GM10266 (cell line): Measurements from ENCODE around the gene GPSM1.

Experiments
- DNase-seq: peaks from one replicate; pipeline ENCODE4 v3.0.0; 2012; ENCODE audit errors: extremely low spot score
- TF ChIP-seq, protein P1 (sequence below): IDR thresholded peaks from 2 replicates; pipeline ENCODE4 v1.5.1; 2012; ENCODE audit warnings: mild to moderate bottlenecking, low read depth; ENCODE audit not compliant: control insufficient read depth, insufficient read depth; ENCODE audit errors: missing control alignments

The GPSM1 gene

DNA sequence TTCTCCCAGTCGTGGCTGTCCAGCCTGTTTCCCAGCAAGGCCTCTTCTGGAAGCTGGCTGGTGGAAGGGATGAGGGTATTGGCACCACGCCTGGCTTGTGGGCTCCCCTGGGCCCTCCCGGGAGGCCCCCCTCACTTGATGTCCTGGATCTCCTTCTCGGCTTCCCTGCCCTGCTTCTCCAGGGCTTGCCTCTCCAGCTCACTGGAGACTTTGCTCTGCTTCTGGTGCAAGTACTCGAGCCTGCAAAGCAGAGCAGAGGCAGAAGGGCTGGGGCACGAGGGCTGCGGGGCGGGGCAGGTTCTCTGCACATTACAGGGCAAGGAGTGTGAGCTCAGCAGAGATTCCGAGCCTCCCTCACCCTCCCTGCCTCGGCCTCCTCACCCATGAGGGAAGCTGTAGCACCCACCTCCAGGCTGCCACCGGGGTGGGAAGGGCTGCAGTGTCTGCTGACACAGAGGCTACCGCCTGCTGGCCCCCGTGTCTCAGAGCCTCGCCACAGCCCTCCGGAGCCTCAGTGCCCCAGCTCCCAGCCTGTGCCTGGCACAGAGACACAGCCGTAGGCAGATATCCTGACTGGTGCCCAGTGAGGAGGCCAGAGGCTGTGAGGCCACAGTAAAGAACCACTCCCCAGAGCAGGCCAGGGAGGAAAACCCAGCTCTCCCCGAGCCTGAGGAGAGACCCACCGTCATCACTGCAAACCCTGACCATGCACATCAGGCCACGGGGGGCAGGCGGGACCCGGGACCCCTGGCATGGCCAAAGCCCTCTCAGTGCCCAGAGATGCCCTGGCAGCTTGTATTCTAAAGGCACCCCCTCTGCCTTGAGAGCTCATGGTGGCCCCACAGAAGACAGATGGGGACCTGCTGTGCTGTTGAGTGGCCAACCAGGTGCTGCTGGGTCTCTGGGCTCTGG is 65.5 kb downstream of the GPSM1 start:
- TF ChIP-seq, protein P1, sequence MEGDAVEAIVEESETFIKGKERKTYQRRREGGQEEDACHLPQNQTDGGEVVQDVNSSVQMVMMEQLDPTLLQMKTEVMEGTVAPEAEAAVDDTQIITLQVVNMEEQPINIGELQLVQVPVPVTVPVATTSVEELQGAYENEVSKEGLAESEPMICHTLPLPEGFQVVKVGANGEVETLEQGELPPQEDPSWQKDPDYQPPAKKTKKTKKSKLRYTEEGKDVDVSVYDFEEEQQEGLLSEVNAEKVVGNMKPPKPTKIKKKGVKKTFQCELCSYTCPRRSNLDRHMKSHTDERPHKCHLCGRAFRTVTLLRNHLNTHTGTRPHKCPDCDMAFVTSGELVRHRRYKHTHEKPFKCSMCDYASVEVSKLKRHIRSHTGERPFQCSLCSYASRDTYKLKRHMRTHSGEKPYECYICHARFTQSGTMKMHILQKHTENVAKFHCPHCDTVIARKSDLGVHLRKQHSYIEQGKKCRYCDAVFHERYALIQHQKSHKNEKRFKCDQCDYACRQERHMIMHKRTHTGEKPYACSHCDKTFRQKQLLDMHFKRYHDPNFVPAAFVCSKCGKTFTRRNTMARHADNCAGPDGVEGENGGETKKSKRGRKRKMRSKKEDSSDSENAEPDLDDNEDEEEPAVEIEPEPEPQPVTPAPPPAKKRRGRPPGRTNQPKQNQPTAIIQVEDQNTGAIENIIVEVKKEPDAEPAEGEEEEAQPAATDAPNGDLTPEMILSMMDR, result no peak
- DNase-seq, result no peak

GRCh38 chr9:136393531-136393930 is 66.2 kb downstream of the GPSM1 start:
- DNase-seq, result no peak
- TF ChIP-seq, protein P1, result no peak

DNA sequence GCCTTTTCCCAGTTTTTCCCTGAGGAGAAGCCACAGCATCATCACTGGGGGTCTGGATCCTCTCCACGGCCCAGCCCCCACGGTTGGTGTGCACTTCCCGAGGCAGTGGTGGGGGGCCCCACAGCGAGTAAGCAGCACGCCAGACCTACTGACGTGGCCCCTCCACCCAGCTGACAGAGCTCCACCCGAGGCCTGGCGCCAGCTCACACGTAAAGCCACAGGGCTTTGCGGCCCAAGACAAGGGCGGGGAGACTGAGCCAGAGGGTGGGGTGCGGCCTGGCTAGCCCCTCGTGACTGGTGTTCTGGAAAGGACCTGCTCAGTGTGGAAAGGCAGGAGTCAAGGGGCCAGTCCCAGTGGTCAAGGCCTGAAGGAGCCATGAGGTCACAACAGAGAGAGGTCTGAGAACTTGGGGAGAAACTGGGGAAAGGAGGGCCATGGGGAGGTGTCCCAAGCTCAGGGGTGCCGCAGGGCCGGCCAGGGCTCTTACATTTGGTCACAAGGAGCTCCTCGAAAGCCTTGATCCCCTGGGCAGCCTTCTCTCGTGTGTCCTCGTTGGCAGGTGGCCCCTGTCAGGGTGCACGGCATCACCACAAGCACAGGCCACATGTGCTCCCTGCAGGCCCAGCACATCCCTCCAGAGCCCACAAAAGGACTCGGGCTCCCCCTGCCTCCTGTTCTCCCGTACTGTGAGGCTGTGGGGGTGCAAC is 67.1 kb downstream of the GPSM1 start:
- DNase-seq, result no peak
- TF ChIP-seq, protein P1, result no peak

DNA sequence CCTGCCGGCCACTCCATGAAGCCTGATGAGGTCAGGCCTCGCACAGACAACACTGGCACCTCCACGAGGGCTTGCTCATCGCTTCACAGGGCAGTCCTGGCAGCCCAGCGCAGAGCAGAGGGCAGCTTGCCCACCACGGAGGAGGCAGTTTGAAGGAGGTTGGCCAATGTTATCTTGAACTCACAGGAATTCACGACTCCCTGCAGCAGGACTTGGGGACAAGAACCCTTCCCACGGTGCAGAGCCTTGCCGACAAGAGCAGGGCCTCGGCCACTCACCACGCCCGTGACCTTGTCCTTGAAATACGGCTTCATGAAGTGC is 67.6 kb downstream of the GPSM1 start:
- DNase-seq, result no peak
- TF ChIP-seq, protein P1, result no peak

DNA sequence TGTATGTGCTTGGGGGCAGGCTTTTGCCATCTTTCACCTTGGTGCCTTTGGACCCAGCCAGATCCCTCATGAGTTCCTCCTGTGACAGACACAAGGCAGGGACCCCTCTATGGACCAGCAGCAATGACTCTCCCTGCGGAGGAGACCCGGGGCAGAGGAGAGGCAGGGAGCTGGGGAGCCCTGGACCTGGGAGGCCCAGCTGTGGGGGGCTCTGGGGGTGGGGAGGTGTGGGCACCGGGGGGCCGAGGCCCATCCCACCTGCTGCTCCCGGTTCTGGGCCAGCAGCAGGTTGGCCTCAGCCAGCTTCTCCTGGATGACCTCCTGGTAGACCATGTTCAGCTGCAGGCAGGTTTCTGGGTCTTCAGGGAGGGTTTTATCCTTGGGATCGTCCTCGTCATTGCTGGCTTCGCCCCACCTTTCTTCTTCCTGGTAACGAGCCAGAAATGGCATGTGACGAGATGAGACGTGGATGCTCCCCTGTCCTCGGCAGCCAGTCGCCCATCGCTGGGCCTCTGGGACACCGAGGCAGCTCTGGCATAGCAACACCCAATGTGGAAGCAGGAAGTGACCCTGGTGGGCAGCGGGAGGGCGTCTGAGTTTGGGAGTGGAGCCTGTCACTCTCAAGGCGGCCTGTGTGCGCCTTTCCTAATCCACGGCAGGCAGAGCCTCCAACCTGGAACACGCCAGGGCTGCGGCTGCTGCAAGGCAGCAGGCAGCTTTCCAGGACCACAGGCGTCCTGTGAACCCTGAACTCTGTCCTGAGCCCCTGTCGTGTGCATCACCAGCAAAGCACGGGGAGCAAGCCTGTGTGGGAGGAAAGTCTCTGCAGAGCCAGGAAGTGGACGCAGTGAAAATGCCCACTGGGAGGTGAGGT is 68.2 kb downstream of the GPSM1 start:
- TF ChIP-seq, protein P1, result no peak
- DNase-seq, result no peak

DNA sequence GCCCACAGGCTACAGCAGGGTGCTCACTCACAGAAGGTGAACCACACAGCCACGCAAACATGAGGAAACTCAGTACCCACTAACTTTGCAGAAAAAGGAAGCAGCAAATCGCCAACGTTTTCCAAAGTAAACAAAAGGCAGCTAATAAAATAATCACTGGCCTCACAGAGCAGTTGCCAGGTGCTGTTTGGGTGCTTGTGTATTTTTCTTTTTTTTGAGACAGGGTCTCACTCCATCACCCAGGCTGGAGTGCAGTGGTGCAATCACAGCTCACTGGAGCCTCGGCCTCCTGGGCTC is 68.8 kb downstream of the GPSM1 start:
- DNase-seq, result no peak
- TF ChIP-seq, protein P1, result no peak
